Cardiac muscle cell (in vitro differentiated cells and primary cell): ENCODE measurements around the gene NXT1. TPM values are rescaled to one million over a fixed set of nuclear protein-coding genes. Genes with fewer than 3 reads are reported as not detected.
"Not testable (repeated sequence)": the region's sequence is repeated elsewhere in the genome, so short reads cannot be mapped to it uniquely, and the experiment has no call there.

Experiments
- DNase-seq, 2 donors: peaks; one replicate each; pipeline versions ENCODE4 v3.0.0 to v3.0.0-alpha.2; 2010 to 2017; ENCODE audit warnings: low read depth in 1 of 2, low spot score in 1 of 2
- H3K27ac ChIP-seq: fragments of 200-600 bp; sonication (generic); 2 replicates; pipeline ENCODE4 v1.5.1; 2016
- H3K27me3 ChIP-seq: fragments of 200-600 bp; sonication (generic); 2 replicates; pipeline ENCODE4 v1.6.0; 2016; ENCODE audit warnings: control low read depth
- H3K36me3 ChIP-seq: fragments of 200-600 bp; sonication (generic); 2 replicates; pipeline ENCODE4 v1.5.1; 2016; ENCODE audit warnings: control low read depth
- H3K4me1 ChIP-seq: fragments of 200-600 bp; sonication (generic); 2 replicates; pipeline ENCODE4 v1.8.1; 2017; ENCODE audit warnings: low read depth, mild to moderate bottlenecking, mixed run types
- H3K4me3 ChIP-seq: fragments of 200-600 bp; sonication (generic); 2 replicates; pipeline ENCODE4 v1.5.1; 2016; ENCODE audit warnings: mild to moderate bottlenecking
- H3K9me3 ChIP-seq: fragments of 200-600 bp; sonication (generic); 2 replicates; pipeline ENCODE4 v1.5.1; 2017; ENCODE audit warnings: low read depth, mild to moderate bottlenecking, control low read depth
- polyA plus RNA-seq: library from polyadenylated mRNA; unstranded; fragments of >200 nt; fragmentation: Nextera tagmentation; extraction: Ambion mirVana; gene quantifications from 2 replicates; pipeline ENCODE4 v1.2.1, GENCODE V29; 2016
- total RNA-seq: library from RNA; depleted of rRNA; stranded (reverse); fragments of >200 nt; gene quantifications from 2 replicates; pipeline ENCODE4 v1.2.3, GENCODE V29; 2016
- TF ChIP-seq, protein P1 (sequence below): IDR thresholded peaks from 2 replicates; pipeline ENCODE4 v1.5.1; 2012; ENCODE audit warnings: low read depth, mild to moderate bottlenecking, low read length

Gene NXT1
- total and polyA plus RNA-seq, 2 experiments from 2014 or later, result 27.4 to 29.1 TPM

DNA sequence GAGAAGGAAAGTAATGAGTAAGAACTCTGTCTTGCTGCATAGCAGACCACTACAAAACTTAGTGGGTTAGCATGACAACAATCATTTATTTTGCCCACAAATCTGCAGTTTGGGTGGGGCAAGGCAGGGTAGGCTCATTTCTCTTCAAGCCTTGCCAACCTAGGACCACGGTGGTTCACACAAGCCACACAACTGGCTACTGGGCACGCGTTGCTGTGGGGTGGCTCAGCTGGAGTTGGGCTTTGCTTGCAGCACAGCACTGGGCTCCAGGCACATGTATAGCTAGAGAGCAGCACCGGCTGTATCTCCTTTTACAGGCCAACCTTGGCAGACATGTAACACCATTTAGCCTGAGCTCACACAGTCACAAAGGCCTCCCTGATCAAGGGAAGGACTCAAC lies 4.6 kb upstream of the NXT1 start:
- no peak for DNase-seq
- no peak overlapping the region for H3K4me3 ChIP-seq
- TF ChIP-seq, protein P1, sequence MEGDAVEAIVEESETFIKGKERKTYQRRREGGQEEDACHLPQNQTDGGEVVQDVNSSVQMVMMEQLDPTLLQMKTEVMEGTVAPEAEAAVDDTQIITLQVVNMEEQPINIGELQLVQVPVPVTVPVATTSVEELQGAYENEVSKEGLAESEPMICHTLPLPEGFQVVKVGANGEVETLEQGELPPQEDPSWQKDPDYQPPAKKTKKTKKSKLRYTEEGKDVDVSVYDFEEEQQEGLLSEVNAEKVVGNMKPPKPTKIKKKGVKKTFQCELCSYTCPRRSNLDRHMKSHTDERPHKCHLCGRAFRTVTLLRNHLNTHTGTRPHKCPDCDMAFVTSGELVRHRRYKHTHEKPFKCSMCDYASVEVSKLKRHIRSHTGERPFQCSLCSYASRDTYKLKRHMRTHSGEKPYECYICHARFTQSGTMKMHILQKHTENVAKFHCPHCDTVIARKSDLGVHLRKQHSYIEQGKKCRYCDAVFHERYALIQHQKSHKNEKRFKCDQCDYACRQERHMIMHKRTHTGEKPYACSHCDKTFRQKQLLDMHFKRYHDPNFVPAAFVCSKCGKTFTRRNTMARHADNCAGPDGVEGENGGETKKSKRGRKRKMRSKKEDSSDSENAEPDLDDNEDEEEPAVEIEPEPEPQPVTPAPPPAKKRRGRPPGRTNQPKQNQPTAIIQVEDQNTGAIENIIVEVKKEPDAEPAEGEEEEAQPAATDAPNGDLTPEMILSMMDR, result no peak
- H3K36me3 ChIP-seq, result no peaks in the 10 kb centered on the region
- no peak overlapping the region for H3K27ac ChIP-seq
- H3K4me1 ChIP-seq, result peaks cover 19% of the 10 kb centered on the region
- no peaks in the 10 kb centered on the region for H3K27me3 ChIP-seq
- no peaks in the 10 kb centered on the region for H3K9me3 ChIP-seq

DNA sequence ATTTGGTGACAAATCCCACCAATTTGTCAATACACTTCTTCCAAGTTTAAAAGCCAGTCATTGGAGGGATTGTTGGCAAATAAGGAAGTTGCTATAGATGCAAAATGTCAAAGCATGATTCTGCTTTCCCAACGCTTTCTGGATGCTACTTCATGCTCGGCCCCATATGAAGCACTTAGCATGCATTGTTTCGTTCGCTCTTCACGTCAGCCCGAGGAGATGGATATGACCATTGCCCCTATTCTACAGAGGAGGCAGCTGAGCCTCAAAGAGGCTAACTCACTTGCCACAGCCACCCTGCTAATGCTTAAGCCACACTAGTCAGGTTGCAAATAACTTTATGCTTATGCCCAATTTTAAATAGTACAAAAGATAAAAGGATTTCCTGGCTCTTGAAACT lies 2.8 kb upstream of the NXT1 start:
- H3K27ac ChIP-seq, result no peak overlapping the region
- DNase-seq, result no peak
- no peaks in the 10 kb centered on the region for H3K27me3 ChIP-seq
- H3K4me1 ChIP-seq, result peaks cover 19% of the 10 kb centered on the region
- H3K4me3 ChIP-seq, result no peak overlapping the region
- TF ChIP-seq, protein P1, result no peak
- H3K36me3 ChIP-seq, result no peaks in the 10 kb centered on the region
- no peaks in the 10 kb centered on the region for H3K9me3 ChIP-seq

DNA sequence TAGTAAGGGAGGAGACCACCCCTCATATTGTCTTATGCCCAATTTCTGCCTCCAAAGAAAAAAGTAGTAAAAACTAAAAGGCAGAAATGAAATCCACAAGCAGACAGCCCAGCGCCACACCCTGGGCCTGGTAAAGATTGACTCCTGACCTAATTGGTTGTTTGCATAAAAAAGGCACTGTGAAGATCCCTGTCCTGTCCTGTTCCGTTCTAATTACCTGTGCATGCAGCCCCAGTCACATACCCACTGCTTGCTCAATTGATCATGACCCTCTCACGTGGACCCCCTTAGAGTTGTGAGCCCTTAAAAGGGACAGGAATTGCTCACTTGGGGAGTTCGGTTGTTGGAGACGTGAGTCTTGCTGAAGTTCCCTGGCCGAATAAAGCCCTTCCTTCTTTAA lies 2.1 kb upstream of the NXT1 start:
- H3K27me3 ChIP-seq, H3K9me3 ChIP-seq, H3K36me3 ChIP-seq, DNase-seq, H3K4me3 ChIP-seq: not testable (repeated sequence)
- Histone ChIP-seq H3K4me1 (peaks cover 19% of the 10 kb centered on the region), H3K27ac (peak overlapping the region; percentile 95)

DNA sequence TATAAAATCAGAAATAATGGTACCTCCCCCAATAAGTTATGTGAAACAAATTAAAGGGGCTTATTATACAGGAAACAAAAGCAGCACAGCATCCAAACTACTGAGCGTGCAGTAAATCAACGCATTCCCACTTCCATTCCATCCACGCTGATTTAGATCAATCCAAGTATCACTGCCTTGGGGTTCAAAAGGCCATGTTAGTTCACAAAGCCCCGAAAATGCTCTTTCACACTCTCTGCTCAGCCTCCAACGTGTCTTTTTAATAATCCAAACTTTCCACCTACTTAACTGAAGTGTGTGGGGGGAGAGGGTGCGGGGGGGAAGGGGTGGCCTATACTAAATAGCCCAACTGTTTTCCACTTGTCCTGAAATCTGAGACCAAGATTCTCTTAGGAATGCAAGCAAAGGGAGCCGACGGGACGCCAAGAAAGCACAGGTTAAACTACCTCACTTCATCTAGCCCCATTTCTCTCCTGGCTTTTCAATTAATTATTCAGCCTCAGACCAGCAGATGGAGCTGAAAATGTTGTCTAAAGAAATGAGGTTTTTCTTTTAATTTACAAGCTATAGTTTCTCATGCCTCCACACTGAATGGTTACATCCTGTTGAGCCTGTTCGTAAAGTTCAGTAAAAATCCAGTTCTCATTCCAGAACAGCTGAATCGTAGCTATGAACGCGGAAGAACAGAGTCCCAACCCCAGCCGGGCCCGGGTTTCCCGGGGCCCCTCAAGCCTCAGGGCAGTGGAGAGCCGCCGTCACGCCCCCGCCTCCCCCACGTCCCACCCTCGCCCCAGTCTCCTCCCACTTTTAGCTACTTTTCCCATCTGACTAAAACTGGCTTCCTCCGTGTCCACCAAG lies 1.0 kb upstream of the NXT1 start:
- TF ChIP-seq, protein P1, result peak; percentile 37
- no peaks in the 10 kb centered on the region for H3K36me3 ChIP-seq
- peak overlapping the region; percentile 95 for H3K27ac ChIP-seq
- H3K4me3 ChIP-seq, result peak overlapping the region; percentile 69
- H3K4me1 ChIP-seq, result peaks cover 12% of the 10 kb centered on the region
- no peaks in the 10 kb centered on the region for H3K27me3 ChIP-seq
- peak in 1 of 2 donors; percentile 72 for DNase-seq
- H3K9me3 ChIP-seq, result no peaks in the 10 kb centered on the region

DNA sequence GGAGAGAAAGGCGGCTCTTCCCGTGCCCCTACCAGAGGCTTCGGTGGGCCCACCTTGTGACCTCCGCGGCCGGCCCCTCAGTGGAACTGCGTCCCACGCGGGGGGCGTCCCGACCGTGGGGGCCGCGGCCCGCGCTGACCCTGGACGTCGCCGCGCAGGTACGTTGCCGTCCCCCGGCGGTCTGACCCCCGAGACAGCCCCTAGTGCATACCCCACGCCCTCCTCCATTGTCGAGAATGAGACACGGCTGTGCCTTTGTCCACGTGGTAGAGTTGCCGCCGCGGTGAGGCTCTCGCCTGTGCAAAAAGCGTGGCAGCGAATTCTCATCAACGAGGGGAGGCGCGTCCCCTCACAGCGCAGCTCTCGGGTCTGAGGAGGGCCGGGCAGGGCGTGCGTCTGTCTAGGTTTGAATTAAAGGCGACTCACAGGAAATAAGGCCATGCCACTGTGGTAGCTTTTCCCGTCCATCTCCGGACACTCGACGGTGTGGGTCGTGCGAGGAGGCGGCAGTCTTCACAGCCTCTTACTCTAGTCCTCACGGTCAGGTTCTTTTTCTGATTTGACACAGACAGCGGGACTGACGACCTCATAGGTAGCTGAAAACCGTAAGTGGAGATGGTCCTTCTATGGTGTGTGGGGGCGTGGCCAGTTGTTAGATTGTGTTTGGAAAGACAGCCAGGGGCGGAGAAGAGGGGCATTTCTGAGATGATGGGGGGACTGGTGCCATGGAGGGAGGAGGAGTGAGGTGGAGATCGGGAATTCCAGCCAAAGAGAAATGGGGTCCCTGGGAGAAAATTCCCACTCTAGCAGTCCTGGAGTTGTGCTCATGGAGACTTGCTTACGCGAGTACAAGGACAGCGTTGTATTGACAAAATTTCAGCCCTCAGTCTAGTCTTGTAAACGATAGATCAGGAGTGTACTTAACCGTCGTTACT lies 580 bp downstream of the NXT1 start:
- Histone ChIP-seq H3K27me3 (no peaks in the 10 kb centered on the region), H3K4me3 (peak overlapping the region; percentile 69), H3K9me3 (no peaks in the 10 kb centered on the region), H3K4me1 (peaks cover 8% of the 10 kb centered on the region), H3K36me3 (no peaks in the 10 kb centered on the region), H3K27ac (peak overlapping the region; percentile 84)
- peak; percentile 38 to 73 for DNase-seq
- TF ChIP-seq, protein P1, result no peak
